Globus pallidus (tissue), 1 donor: Measurements from ENCODE around the gene TOGARAM1.

ENCODE experiments used
- DNase-seq: peaks from one replicate; pipeline ENCODE4 v3.0.0-alpha.2; 2015; ENCODE audit warnings: low spot score

The TOGARAM1 gene

GRCh38 chr14:45084946-45085346 lies 123.0 kb downstream of the TOGARAM1 start:
- DNase-seq: peak; percentile 4

GRCh38 chr14:45089813-45090212 lies 127.8 kb downstream of the TOGARAM1 start:
- DNase-seq: no peak

GRCh38 chr14:45091710-45092109 lies 129.7 kb downstream of the TOGARAM1 start:
- no peak for DNase-seq

- no peak for DNase-seq
These were observed 132.3 kb downstream of the TOGARAM1 start for GRCh38 chr14:45094275-45094674.

DNA sequence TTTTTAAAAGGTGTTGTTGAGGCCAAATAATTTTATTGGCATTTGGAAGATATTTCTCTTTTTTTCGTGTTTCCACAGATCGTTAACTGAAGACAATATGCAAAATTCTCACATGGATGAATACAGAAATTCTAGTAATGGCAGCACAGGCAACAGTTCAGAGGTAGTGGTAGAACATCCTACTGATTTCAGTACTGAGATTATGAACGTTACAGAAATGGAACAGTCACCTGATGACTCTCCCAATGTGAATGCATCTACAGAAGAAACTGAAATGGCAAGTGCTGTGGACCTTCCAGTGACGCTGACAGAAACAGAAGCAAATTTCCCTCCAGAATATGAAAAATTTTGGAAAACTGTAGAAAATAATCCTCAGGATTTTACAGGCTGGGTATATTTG lies 133.2 kb downstream of the TOGARAM1 start:
- no peak for DNase-seq

DNA sequence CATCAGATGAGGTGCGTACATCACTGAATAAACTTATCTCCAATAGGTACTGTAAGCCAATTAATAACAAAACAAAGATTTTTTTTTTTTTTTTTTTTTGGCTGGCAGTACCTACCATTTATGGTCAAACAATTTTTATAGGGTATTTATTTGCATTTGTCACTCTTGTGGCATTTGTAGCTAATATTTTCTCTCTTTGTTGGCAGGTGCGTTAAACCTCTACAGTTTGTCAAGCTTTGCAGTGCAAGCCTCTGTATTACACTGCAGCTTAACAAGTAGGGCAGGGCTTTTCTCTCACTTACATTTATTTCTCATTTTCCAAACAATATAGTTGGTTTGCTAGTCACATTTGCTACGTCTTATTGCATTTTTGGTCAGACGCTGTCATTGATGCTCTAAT lies 134.2 kb downstream of the TOGARAM1 start:
- no peak for DNase-seq

- no peak for DNase-seq
These were observed 141.8 kb downstream of the TOGARAM1 start for GRCh38 chr14:45103806-45104205.

GRCh38 chr14:45104561-45104960 lies 142.6 kb downstream of the TOGARAM1 start:
- no peak for DNase-seq

GRCh38 chr14:45112896-45113781 lies 151.1 kb downstream of the TOGARAM1 start:
- DNase-seq: no peak

- no peak for DNase-seq
These were observed 152.3 kb downstream of the TOGARAM1 start for GRCh38 chr14:45114327-45114726.

DNA sequence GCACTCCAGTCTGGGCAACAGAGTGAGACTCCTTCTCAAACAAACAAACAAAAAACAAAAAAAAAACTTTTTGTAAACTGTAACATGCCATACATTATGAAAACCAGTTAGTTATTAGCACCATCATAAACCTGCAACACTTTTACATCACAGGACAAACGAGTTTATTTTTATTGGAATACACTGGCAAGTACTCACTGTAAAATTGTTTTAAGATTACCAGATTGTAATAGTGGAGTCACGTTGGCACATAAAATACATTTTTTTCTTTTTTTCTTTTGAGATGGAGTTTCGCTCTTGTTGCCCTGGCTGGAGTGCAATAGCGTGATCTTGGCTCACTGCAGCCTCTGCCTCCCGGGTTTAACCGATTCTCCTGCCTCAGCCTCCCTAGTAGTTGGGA lies 156.6 kb downstream of the TOGARAM1 start:
- no peak for DNase-seq

DNA sequence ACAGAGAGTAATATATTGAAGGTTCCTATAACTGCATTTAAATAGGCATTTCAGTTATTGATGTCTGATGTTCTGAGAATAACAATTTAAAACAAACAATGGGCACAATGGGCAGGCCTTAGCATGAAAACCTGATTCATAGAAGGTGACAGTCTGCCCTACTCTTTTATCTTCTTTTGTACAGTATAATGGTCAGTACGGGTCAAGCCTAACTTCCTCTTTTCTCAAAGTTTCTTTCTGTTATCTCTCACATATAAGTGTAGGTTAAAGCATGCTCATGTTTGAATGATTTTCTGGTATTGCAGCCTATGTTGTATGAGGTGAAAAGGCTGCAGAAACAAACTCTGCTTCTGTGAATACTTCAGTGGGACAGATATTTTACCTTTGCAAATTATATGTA lies 158.1 kb downstream of the TOGARAM1 start:
- no peak for DNase-seq

- DNase-seq: no peak
These were observed 161.3 kb downstream of the TOGARAM1 start for GRCh38 chr14:45123271-45123670.
